ENCODE measurements around the gene ADAMTS13.

ADAMTS13 gene

DNA sequence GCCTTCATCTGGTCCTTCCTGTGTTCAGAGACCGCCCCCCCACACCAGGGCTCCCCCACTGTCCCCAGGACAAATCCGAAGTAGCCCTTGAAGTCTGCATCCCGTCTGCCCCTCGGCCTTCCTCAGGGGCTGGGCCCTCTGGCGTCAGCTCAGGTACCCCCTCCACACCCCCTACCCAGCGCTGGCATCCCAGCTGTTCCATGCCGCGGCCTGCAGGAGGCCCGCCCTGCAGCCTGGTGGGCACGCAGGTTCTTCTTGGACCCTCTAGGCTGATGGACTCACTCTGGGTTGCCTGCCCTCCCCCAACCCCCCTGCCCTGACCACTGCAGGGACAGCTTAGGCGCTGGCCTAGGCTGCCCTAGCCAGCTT lies 50.1 kb downstream of the ADAMTS13 start:
- no peak for TF ChIP-seq CTCF (IDR thresholded peaks at IDR 0.05)
- H3K36me3 ChIP-seq, result peaks cover 0 to 32% (median 12%) of the 10 kb centered on the region in 3 donors

DNA sequence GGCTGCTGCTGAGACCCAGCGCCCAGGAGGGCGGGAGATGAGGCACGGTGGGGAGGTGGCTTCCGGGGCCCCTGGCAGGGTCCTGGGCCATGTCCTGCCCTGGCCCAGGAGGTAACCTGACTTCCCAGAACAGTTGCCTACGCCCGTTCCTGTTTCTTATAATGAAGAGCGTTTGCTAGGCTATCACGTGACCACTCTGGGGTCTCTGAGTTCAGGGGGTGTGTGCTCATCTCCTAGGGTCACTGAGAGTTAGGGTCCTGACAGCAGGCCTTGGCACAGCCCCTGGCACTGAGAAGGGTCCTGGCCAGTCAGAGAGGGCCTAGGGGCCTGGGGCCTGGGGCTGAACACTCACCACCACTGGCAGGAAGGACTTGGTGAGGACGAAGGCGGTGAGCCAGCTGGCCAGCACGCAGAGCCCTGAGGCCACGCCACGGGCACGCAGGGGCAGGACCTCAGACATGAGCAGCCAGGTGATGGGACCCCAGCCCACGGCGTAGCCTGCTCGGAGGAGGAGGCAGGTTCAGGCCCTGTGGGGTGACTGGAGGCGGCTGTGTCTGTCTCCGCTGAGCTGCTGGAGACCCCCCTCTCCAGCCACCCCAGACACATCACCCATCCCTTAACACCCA lies 50.7 kb downstream of the ADAMTS13 start:
- Histone ChIP-seq H3K27me3 (no peaks in the 10 kb centered on the region), H3K4me1 (peaks cover 0 to 2% (median 0%) of the 10 kb centered on the region in 4 donors), H3K36me3 (peaks cover 0 to 27% (median 12%) of the 10 kb centered on the region in 3 donors), H3K27ac (no peak overlapping the region), H3K4me3 (no peak overlapping the region), H3K9me3 (no peaks in the 10 kb centered on the region)
- intact Hi-C loops (cut with DNase I; ENCODE audit: low total_unique reads), result no loop called here
- no peak for TF ChIP-seq CTCF (IDR thresholded peaks at IDR 0.05)
- DNase-seq, result no peak

More for the DNA sequence above, 50.1 kb downstream of the ADAMTS13 start:
- no peak overlapping the region for H3K4me3 ChIP-seq
- DNase-seq, result no peak
- H3K9me3 ChIP-seq, result no peaks in the 10 kb centered on the region
- no peak overlapping the region for H3K27ac ChIP-seq
- no peaks in the 10 kb centered on the region for H3K4me1 ChIP-seq
- intact Hi-C loops (cut with DNase I; ENCODE audit: low total_unique reads), result no loop called here
- H3K27me3 ChIP-seq, result no peaks in the 10 kb centered on the region

DNA sequence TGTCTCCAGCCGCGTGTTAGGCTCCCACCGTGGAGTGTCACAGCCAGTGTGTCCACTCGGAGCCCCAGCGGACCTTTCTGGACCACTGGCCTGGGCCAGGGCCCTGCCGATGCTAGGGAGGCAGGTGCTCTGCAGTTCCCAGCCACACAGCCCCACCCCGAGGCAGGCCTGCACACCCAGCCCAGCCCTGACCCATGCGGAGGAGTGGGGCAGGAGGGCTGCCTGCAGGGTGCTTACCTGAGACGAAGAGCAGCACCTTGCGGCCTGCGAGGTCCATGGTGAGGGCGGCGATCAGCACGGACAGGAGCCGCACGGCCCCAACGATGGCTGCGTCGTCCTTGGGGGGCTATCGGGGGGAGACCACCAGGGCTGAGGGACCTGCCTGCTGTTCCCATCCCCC lies 51.6 kb downstream of the ADAMTS13 start:
- no peak for DNase-seq
- peaks cover 0 to 18% (median 4%) of the 10 kb centered on the region in 3 donors for H3K36me3 ChIP-seq
- no peak for TF ChIP-seq CTCF (IDR thresholded peaks at IDR 0.05)
- no peaks in the 10 kb centered on the region for H3K9me3 ChIP-seq
- intact Hi-C loops (cut with DNase I; ENCODE audit: low total_unique reads), result no loop called here
- H3K4me1 ChIP-seq, result peaks cover 0 to 11% (median 7%) of the 10 kb centered on the region in 4 donors
- H3K27ac ChIP-seq, result no peak overlapping the region
- no peaks in the 10 kb centered on the region for H3K27me3 ChIP-seq
- H3K4me3 ChIP-seq, result no peak overlapping the region

DNA sequence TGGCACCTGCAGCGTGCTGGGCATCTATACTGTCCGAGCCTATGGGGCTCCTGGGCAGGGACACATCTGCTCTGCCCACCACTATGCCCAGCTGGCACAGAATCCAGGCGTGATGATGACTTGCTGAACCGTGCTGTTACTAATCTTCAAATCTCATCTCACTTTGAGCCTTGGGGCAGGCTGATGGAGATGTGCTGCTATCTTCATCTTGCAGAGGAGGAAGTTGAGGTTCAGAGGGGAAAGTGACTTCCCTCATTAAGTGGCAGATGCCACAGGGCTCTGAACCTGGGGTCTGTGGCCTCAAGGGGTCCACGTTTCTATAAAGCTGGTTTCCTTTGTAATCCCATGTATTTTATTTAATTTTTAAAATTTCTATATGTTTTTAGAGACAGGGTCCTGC lies 52.0 kb downstream of the ADAMTS13 start:
- Histone ChIP-seq H3K27ac (no peak overlapping the region), H3K4me1 (peaks cover 0 to 15% (median 9%) of the 10 kb centered on the region in 4 donors), H3K9me3 (no peaks in the 10 kb centered on the region), H3K4me3 (no peak overlapping the region), H3K27me3 (no peaks in the 10 kb centered on the region), H3K36me3 (peaks cover 0 to 14% (median 0%) of the 10 kb centered on the region in 3 donors)
- intact Hi-C loops (cut with DNase I; ENCODE audit: low total_unique reads), result no loop called here
- no peak for TF ChIP-seq CTCF (IDR thresholded peaks at IDR 0.05)
- no peak for DNase-seq

- Histone ChIP-seq H3K27me3 (no peaks in the 10 kb centered on the region), H3K4me1 (peaks cover 0 to 22% (median 14%) of the 10 kb centered on the region in 4 donors), H3K27ac (no peak overlapping the region), H3K36me3 (peaks cover 0 to 7% (median 0%) of the 10 kb centered on the region in 3 donors), H3K4me3 (no peak overlapping the region), H3K9me3 (no peaks in the 10 kb centered on the region)
- no peak for TF ChIP-seq CTCF (IDR thresholded peaks at IDR 0.05)
- intact Hi-C loops (cut with DNase I; ENCODE audit: low total_unique reads), result no loop called here
- DNase-seq, result no peak
These were observed 52.7 kb downstream of the ADAMTS13 start for GRCh38 chr9:133474853-133475252.

Measured in tibial artery (tissue), 4 donors.